WTC11 (cell line): ENCODE measurements around the gene ZNF407. TPM values are rescaled to one million over a fixed set of nuclear protein-coding genes. Genes with fewer than 3 reads are reported as not detected.

Experiments used
- ATAC-seq: fragments of 200-7000 bp; cut with Tn5 transposase; 2 replicates; pipeline ENCODE4 v1.10.0; 2021; ENCODE audit warnings: mild to moderate bottlenecking, moderate library complexity
- CTCF ChIA-PET: fragments of 300-600 bp; sonication (Branson Sonifier 250); formaldehyde crosslinking; loops from one replicate; lab custom pipeline; 2021; ENCODE audit warnings: antibody characterized with exemption; lab: Charles Lee
- POLR2A ChIA-PET: fragments of 350-600 bp; sonication (Branson Sonifier 250); formaldehyde crosslinking; loops from one replicate; lab custom pipeline; 2021; ENCODE audit warnings: antibody characterized with exemption; lab: Charles Lee
- DNase-seq: peaks from one replicate; pipeline ENCODE4 v3.0.0; 2021; ENCODE audit warnings: low spot score
- H3K27ac Mint-ChIP-seq: 2 replicates; pipeline ENCODE4 v1.8.0; 2021; ENCODE audit warnings: mixed read lengths
- H3K27me3 Mint-ChIP-seq: 2 replicates; pipeline ENCODE4 v1.8.0; 2021; ENCODE audit warnings: low read depth, mild to moderate bottlenecking, moderate library complexity, mixed read lengths
- H3K36me3 Mint-ChIP-seq: 2 replicates; pipeline ENCODE4 v1.8.0; 2021; ENCODE audit warnings: mixed read lengths
- H3K4me1 Mint-ChIP-seq: 2 replicates; pipeline ENCODE4 v1.8.0; 2022; ENCODE audit warnings: mixed read lengths
- H3K4me3 Mint-ChIP-seq: 2 replicates; pipeline ENCODE4 v1.8.0; 2021; ENCODE audit warnings: mild to moderate bottlenecking, moderate library complexity, mixed read lengths
- H3K9me3 Mint-ChIP-seq: 2 replicates; pipeline ENCODE4 v1.8.0; 2021; ENCODE audit warnings: mixed read lengths
- ATF2 ChIP-seq: sonication (generic); formaldehyde crosslinking; IDR thresholded peaks from 2 replicates; pipeline ENCODE4 v1.8.1; 2022; ENCODE audit warnings: low read depth, missing genetic modification reagents, borderline replicate concordance
- CBFB ChIP-seq: sonication (generic); formaldehyde crosslinking; IDR thresholded peaks from 2 replicates; pipeline ENCODE4 v1.8.1; 2022; ENCODE audit warnings: mild to moderate bottlenecking, low read depth, missing genetic modification reagents
- CREB1 ChIP-seq: sonication (generic); formaldehyde crosslinking; IDR thresholded peaks from 2 replicates; pipeline ENCODE4 v1.8.0; 2023; ENCODE audit warnings: mild to moderate bottlenecking, missing genetic modification reagents
- E2F5 ChIP-seq: sonication (generic); formaldehyde crosslinking; IDR thresholded peaks from 2 replicates; pipeline ENCODE4 v1.8.1; 2022; ENCODE audit warnings: mild to moderate bottlenecking, moderate library complexity, missing genetic modification reagents
- ELF4 ChIP-seq: sonication (generic); formaldehyde crosslinking; IDR thresholded peaks from 2 replicates; pipeline ENCODE4 v1.8.1; 2022; ENCODE audit warnings: low read depth, mild to moderate bottlenecking, moderate library complexity, missing genetic modification reagents
- ERG ChIP-seq: fragments of 250-450 bp; sonication (Bioruptor Pico); IDR thresholded peaks from 2 replicates; pipeline ENCODE4 v1.8.0; 2021; ENCODE audit warnings: mild to moderate bottlenecking
- FOXJ3 ChIP-seq: sonication (generic); formaldehyde crosslinking; IDR thresholded peaks from 2 replicates; pipeline ENCODE4 v1.9.0; 2021; ENCODE audit warnings: missing genetic modification reagents, mild to moderate bottlenecking, borderline replicate concordance
- HMGA2 ChIP-seq: fragments of 250-450 bp; sonication (Bioruptor Pico); IDR thresholded peaks from 2 replicates; pipeline ENCODE4 v1.4.0; 2021; ENCODE audit warnings: mild to moderate bottlenecking, moderate library complexity
- KAT7 ChIP-seq: sonication (generic); formaldehyde crosslinking; IDR thresholded peaks from 2 replicates; pipeline ENCODE4 v1.8.1; 2023; ENCODE audit warnings: missing genetic modification reagents, mild to moderate bottlenecking, borderline replicate concordance
- MXD4 ChIP-seq: fragments of 250-450 bp; sonication (Bioruptor Pico); IDR thresholded peaks from 2 replicates; pipeline ENCODE4 v1.8.0; 2021; ENCODE audit warnings: mild to moderate bottlenecking, moderate library complexity, borderline replicate concordance
- NFATC4 ChIP-seq: fragments of 250-450 bp; sonication (Bioruptor Pico); IDR thresholded peaks from 2 replicates; pipeline ENCODE4 v1.9.0; 2021; ENCODE audit warnings: mild to moderate bottlenecking
- NR1H2 ChIP-seq: sonication (generic); formaldehyde crosslinking; IDR thresholded peaks from 2 replicates; pipeline ENCODE4 v1.9.0; 2021; ENCODE audit warnings: mild to moderate bottlenecking, moderate library complexity, missing genetic modification reagents
- OVOL2 ChIP-seq: fragments of 250-450 bp; sonication (Bioruptor Pico); IDR thresholded peaks from 2 replicates; pipeline ENCODE4 v1.9.0; 2021; ENCODE audit warnings: mild to moderate bottlenecking, borderline replicate concordance
- PRDM15 ChIP-seq: sonication (generic); formaldehyde crosslinking; IDR thresholded peaks from 2 replicates; pipeline ENCODE4 v1.8.0; 2022; ENCODE audit warnings: missing genetic modification reagents
- USF1 ChIP-seq: sonication (generic); formaldehyde crosslinking; IDR thresholded peaks from 2 replicates; pipeline ENCODE4 v1.8.0; 2022; ENCODE audit warnings: mild to moderate bottlenecking, missing genetic modification reagents
- ZBTB21 ChIP-seq: sonication (generic); formaldehyde crosslinking; IDR thresholded peaks from 2 replicates; pipeline ENCODE4 v1.8.1; 2023; ENCODE audit warnings: mild to moderate bottlenecking, missing genetic modification reagents, borderline replicate concordance
- ZNF423 ChIP-seq: fragments of 250-450 bp; sonication (Bioruptor Pico); IDR thresholded peaks from 2 replicates; pipeline ENCODE4 v2.1.2; 2022; ENCODE audit warnings: mild to moderate bottlenecking, moderate library complexity
- ZNF512 ChIP-seq: sonication (generic); formaldehyde crosslinking; IDR thresholded peaks from 2 replicates; pipeline ENCODE4 v1.8.1; 2022; ENCODE audit warnings: missing genetic modification reagents, borderline replicate concordance
- total RNA-seq: library from RNA; stranded (reverse); gene quantifications from 3 replicates; pipeline ENCODE4 v1.2.3, GENCODE V29; 2021

ZNF407 gene
- total RNA-seq, 1 experiment from 2014 or later: 6.5 TPM

- H3K9me3 Mint-ChIP-seq: no peaks in the 10 kb centered on the region
- H3K27ac Mint-ChIP-seq: no peak overlapping the region
- peaks cover 10% of the 10 kb centered on the region for H3K4me1 Mint-ChIP-seq
- H3K4me3 Mint-ChIP-seq: no peak overlapping the region
- DNase-seq (no peak), ATAC-seq (no peak)
- H3K27me3 Mint-ChIP-seq: no peaks in the 10 kb centered on the region
- H3K36me3 Mint-ChIP-seq: no peaks in the 10 kb centered on the region
- CTCF ChIA-PET: interaction anchor here (0.9 to 1.6 kb wide), 2 partner anchors 10 to 28 kb away, joined by 3 to 10 read pairs; no protein-coding TSS in a partner anchor
- TF ChIP-seq FOXJ3 (CRISPR knock-in tag) (no peak), ZNF512 (no peak), ZBTB21 (CRISPR knock-in tag) (no peak), E2F5 (CRISPR knock-in tag) (no peak), CBFB (CRISPR knock-in tag) (no peak), ATF2 (CRISPR knock-in tag) (no peak), HMGA2 (CRISPR knock-in tag) (no peak), USF1 (CRISPR knock-in tag) (no peak), NFATC4 (no peak), KAT7 (CRISPR knock-in tag) (no peak), ERG (CRISPR knock-in tag) (no peak)
- POLR2A ChIA-PET: no interaction called here
These were observed 434.1 kb downstream of the ZNF407 start for GRCh38 chr18:75031717-75032317.

GRCh38 chr18:75033516-75033915 is 435.8 kb downstream of the ZNF407 start:
- no peaks in the 10 kb centered on the region for H3K36me3 Mint-ChIP-seq
- H3K27me3 Mint-ChIP-seq: no peaks in the 10 kb centered on the region
- ATAC-seq (no peak), DNase-seq (no peak)
- TF ChIP-seq ELF4 (no peak), OVOL2 (CRISPR knock-in tag) (no peak), NR1H2 (CRISPR knock-in tag) (no peak), CREB1 (no peak)
- no peak overlapping the region for H3K4me3 Mint-ChIP-seq
- ChIA-PET POLR2A (no interaction called here), CTCF (no interaction called here)
- peaks cover 8% of the 10 kb centered on the region for H3K4me1 Mint-ChIP-seq
- no peak overlapping the region for H3K27ac Mint-ChIP-seq
- no peaks in the 10 kb centered on the region for H3K9me3 Mint-ChIP-seq

- no peak for TF ChIP-seq ZNF423 (CRISPR knock-in tag)
- no peak for TF ChIP-seq MXD4 (CRISPR knock-in tag)
- TF ChIP-seq PRDM15 (CRISPR knock-in tag): no peak
- ChIA-PET POLR2A (no interaction called here), CTCF (no interaction called here)
- H3K4me3 Mint-ChIP-seq: no peak overlapping the region
- DNase-seq (no peak), ATAC-seq (no peak)
- no peaks in the 10 kb centered on the region for H3K9me3 Mint-ChIP-seq
- peaks cover 9% of the 10 kb centered on the region for H3K4me1 Mint-ChIP-seq
- H3K36me3 Mint-ChIP-seq: no peaks in the 10 kb centered on the region
- H3K27ac Mint-ChIP-seq: no peak overlapping the region
- no peaks in the 10 kb centered on the region for H3K27me3 Mint-ChIP-seq
These were observed 437.3 kb downstream of the ZNF407 start for GRCh38 chr18:75034937-75035336.
